NB4 (cell line): ENCODE measurements around the gene CRYGA.
"Not testable (repeated sequence)": the region's sequence is repeated elsewhere in the genome, so short reads cannot be mapped to it uniquely, and the experiment has no call there.

Experiments
- DNase-seq: peaks from one replicate; pipeline ENCODE4 v3.0.0; 2010; ENCODE audit warnings: low read depth
- H3K4me3 ChIP-seq: one replicate; pipeline ENCODE4 v1.5.1; 2011; ENCODE audit warnings: mild to moderate bottlenecking, low read depth, low read length, moderate library complexity
- CTCF ChIP-seq: IDR thresholded peaks from one replicate; pipeline ENCODE4 v1.5.1; 2012; ENCODE audit warnings: low read depth, low read length
- MAX ChIP-seq: IDR thresholded peaks from 2 replicates; pipeline ENCODE4 v1.6.1; 2011; ENCODE audit warnings: low read depth, low read length
- MYC ChIP-seq: IDR thresholded peaks from 2 replicates; pipeline ENCODE4 v1.6.1; 2011; ENCODE audit warnings: low read depth, low read length
- POLR2A ChIP-seq: IDR thresholded peaks from 2 replicates; pipeline ENCODE4 v1.6.1; 2011; ENCODE audit warnings: mild to moderate bottlenecking; ENCODE audit not compliant: insufficient read length; ENCODE audit errors: extremely low read depth

The CRYGA gene

GRCh38 chr2:208142925-208143799 is 20.2 kb downstream of the CRYGA start:
- TF ChIP-seq MAX, result no peak
- TF ChIP-seq MYC, result no peak
- TF ChIP-seq POLR2A, result no peak
- TF ChIP-seq CTCF, result no peak

GRCh38 chr2:208142240-208142924 is 21.0 kb downstream of the CRYGA start:
- no peak for DNase-seq
- no peak overlapping the region for H3K4me3 ChIP-seq
- no peak for TF ChIP-seq MAX
- no peak for TF ChIP-seq POLR2A
- no peak for TF ChIP-seq MYC
- no peak for TF ChIP-seq CTCF

More at GRCh38 chr2:208142925-208143799, 20.2 kb downstream of the CRYGA start:
- no peak for DNase-seq
- H3K4me3 ChIP-seq, result no peak overlapping the region

- H3K4me3 ChIP-seq, result no peak overlapping the region
- TF ChIP-seq MYC (no peak), CTCF (no peak), MAX (no peak), POLR2A (no peak)
- no peak for DNase-seq
Observed at GRCh38 chr2:208139447-208139846, 23.9 kb downstream of the CRYGA start.

GRCh38 chr2:208138334-208138733 is 25.1 kb downstream of the CRYGA start:
- DNase-seq, H3K4me3 ChIP-seq: not testable (repeated sequence)

- TF ChIP-seq POLR2A (no peak), CTCF (no peak), MAX (no peak), MYC (no peak)
- H3K4me3 ChIP-seq, result no peak overlapping the region
- DNase-seq, result no peak
Observed at GRCh38 chr2:208136716-208137094, 26.7 kb downstream of the CRYGA start.
